PFSK-1 (cell line): Measurements from ENCODE around the gene MYL5. TPM values are rescaled to one million over a fixed set of nuclear protein-coding genes. Genes with fewer than 3 reads are reported as not detected.
A peak's percentile ranks its signal among the peaks of the same experiment; 100 is the strongest.

Experiments
- FOXP2 ChIP-seq: optimal IDR thresholded peaks from 2 replicates; pipeline ENCODE3; 2011; ENCODE audit warnings: borderline replicate concordance, control low read depth, inconsistent platforms; ENCODE audit not compliant: insufficient read depth; ENCODE audit errors: extremely low read length, extremely low read depth
- POLR2AphosphoS5 ChIP-seq: IDR thresholded peaks from 2 replicates; pipeline ENCODE4 v1.6.1; 2012; ENCODE audit warnings: low read depth, mild to moderate bottlenecking, control low read depth, low read length, moderate library complexity
- SIN3A ChIP-seq: IDR thresholded peaks from 2 replicates; pipeline ENCODE4 v1.6.1; 2012; ENCODE audit warnings: mild to moderate bottlenecking, low read length, moderate library complexity, borderline replicate concordance; ENCODE audit not compliant: insufficient read depth
- TAF1 ChIP-seq: IDR thresholded peaks from 2 replicates; pipeline ENCODE4 v1.6.1; 2012; ENCODE audit warnings: low read length, control low read depth, borderline replicate concordance; ENCODE audit not compliant: insufficient read depth
- polyA plus RNA-seq: library from polyadenylated mRNA; unstranded; fragments of >200 nt; gene quantifications from one replicate; pipeline ENCODE4 v1.2.1, GENCODE V29; 2012; ENCODE audit warnings: low read depth, missing spikeins; ENCODE audit not compliant: insufficient read length
- TF ChIP-seq, protein P1 (sequence below), 2 experiments: IDR thresholded peaks; 2 replicates each; pipeline versions ENCODE4 v1.6.1 to v1.8.0; 2011 to 2012; ENCODE audit warnings: low read depth in 2 of 2, low read length in 2 of 2, control low read depth in 1 of 2, inconsistent platforms in 1 of 2, mild to moderate bottlenecking in 1 of 2, moderate library complexity in 1 of 2; ENCODE audit not compliant: insufficient read depth in 1 of 2

Gene MYL5, protein sequence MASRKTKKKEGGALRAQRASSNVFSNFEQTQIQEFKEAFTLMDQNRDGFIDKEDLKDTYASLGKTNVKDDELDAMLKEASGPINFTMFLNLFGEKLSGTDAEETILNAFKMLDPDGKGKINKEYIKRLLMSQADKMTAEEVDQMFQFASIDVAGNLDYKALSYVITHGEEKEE
- polyA plus RNA-seq = 26.8 TPM

- TF ChIP-seq, protein P1, sequence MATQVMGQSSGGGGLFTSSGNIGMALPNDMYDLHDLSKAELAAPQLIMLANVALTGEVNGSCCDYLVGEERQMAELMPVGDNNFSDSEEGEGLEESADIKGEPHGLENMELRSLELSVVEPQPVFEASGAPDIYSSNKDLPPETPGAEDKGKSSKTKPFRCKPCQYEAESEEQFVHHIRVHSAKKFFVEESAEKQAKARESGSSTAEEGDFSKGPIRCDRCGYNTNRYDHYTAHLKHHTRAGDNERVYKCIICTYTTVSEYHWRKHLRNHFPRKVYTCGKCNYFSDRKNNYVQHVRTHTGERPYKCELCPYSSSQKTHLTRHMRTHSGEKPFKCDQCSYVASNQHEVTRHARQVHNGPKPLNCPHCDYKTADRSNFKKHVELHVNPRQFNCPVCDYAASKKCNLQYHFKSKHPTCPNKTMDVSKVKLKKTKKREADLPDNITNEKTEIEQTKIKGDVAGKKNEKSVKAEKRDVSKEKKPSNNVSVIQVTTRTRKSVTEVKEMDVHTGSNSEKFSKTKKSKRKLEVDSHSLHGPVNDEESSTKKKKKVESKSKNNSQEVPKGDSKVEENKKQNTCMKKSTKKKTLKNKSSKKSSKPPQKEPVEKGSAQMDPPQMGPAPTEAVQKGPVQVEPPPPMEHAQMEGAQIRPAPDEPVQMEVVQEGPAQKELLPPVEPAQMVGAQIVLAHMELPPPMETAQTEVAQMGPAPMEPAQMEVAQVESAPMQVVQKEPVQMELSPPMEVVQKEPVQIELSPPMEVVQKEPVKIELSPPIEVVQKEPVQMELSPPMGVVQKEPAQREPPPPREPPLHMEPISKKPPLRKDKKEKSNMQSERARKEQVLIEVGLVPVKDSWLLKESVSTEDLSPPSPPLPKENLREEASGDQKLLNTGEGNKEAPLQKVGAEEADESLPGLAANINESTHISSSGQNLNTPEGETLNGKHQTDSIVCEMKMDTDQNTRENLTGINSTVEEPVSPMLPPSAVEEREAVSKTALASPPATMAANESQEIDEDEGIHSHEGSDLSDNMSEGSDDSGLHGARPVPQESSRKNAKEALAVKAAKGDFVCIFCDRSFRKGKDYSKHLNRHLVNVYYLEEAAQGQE (IDR thresholded peaks at IDR 0.05; ENCODE audit: insufficient read depth in 1 of 2, low read depth in 2 of 2, low read length in 2 of 2) = no peak
- TF ChIP-seq FOXP2 (no peak), POLR2AphosphoS5 (peak; percentile 84; the same call in 1 of the 2 replicates), SIN3A (no peak), TAF1 (peak; percentile 91; the same call in 1 of the 2 replicates)
Observed at GRCh38 chr4:674172-675035, at the start of gene MYL5, which contains the start of gene ATP5ME. TSS of gene MYL5 (plus strand) at chr4:674542. CDS start at chr4:678027, 3,485 bp downstream. TSS of gene ATP5ME (minus strand) at chr4:674276. CDS start at chr4:674247, 29 bp downstream.

DNA sequence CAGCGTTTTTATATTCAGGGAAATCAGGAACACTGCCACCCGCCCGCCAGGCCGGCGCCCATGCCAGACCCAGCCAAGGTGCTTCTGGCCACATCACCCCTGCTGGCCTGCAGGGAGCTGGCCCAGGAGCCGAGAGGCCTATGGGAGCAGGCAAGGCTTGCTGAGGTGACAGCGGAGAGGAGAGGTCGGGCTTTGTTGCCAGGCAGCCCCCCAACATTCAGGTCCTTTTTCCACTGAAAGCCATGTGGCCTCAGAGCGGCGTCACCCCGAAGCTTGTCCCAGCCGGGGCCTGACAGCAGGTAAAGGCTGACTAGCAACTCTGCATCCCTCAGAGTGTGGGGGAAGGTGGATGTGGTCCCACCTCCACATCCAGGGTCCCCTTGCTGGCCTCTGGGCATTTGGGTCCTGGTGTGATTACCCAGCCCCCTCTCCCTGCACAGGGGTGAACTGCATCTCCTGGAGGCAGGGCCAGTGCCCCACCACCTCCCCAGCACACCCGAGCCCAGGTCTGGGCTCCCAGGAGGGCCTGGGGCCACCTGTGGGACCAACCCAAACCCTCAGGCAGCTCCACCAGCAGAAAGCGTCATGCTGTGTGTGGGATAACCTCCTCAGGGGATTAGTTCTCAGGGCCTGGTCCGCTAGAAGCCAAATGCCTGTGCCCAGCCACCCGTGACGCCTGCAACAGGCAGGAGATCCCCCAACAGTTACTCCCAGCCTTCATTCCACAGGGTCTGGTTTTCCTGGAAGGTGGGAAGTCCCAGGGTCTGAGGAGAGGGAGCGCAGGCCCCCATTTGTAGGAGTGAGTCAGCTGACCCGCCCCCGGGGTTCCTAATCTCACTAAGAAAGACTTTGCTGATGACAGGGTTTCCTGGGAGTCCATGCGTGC lies 49.4 kb upstream of the MYL5 start, which contains the start of gene PDE6B:
PDE6B (plus strand) TSS at position 869 of the 886 bp plus-strand sequence. CDS start 54 bp downstream, outside the sequence.
- TF ChIP-seq TAF1 (no peak), FOXP2 (no peak)

- TF ChIP-seq SIN3A (no peak), FOXP2 (no peak), POLR2AphosphoS5 (no peak), TAF1 (no peak)
- TF ChIP-seq, protein P1 (IDR thresholded peaks at IDR 0.05; ENCODE audit: insufficient read depth in 1 of 2, low read depth in 2 of 2, low read length in 2 of 2) = no peak
Observed at GRCh38 chr4:625631-626161, 48.6 kb upstream of the MYL5 start.

DNA sequence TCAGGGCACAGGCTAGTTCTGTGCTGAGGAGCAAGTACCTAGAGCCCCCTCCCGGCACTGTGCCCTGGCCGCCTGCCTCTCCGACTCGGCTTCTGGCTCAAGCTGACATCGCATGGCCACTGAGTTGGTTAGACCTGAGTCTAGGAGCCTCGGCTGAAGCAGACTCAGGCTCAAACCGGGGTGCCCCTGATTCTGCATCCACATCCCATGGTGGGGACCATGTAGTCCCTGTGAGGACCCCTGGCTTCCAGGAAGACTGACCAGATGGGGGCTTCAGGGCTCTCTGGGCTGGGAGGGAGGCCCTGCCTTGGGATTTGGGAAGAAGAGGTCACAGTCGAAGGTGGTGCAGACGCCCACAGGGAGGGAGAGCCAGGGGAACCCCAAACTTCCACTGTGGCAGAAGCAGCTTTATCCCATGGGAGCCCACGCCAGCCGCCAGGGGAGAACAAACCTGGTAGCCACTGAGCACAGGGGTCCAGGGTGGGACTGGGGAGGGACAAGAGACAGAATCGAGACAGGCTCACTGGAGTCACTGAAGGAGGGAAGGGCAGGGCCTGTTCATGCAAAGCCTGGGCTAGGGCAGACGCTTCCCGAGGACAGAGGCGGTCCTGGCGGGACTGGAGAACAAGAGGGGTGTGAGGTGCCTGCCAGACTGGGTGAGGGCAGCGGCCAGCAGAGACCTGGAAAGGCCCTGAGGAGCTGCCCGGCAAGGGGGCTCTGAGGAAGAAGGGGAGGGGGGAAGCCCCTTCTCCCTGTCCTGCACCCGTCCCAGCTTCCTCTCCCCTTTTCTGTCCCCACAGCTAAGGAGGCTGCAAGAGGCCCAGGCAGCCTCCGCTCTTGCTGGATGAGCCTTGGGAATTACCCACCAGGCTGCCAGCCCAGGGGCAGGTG lies 47.9 kb upstream of the MYL5 start:
- TF ChIP-seq, protein P1 (IDR thresholded peaks at IDR 0.05; ENCODE audit: insufficient read depth in 1 of 2, low read depth in 2 of 2, low read length in 2 of 2) = no peak
- TF ChIP-seq SIN3A (no peak), FOXP2 (no peak), TAF1 (no peak), POLR2AphosphoS5 (no peak)
